Liver (tissue), 9 donors: ENCODE data around the gene TBL2. TPM values are rescaled to one million over a fixed set of nuclear protein-coding genes. Genes with fewer than 3 reads are reported as not detected.

Experiments used
- DNase-seq: peaks from one replicate; pipeline ENCODE4 v3.0.0-alpha.2; 2017; ENCODE audit warnings: low spot score
- H3K27ac ChIP-seq, 2 donors: one replicate each; pipeline ENCODE4 v1.7.0; 2013; ENCODE audit warnings: inconsistent platforms in 2 of 2, low read length in 2 of 2, control low read depth in 1 of 2, low read depth in 1 of 2, mild to moderate bottlenecking in 1 of 2
- H3K27me3 ChIP-seq, 4 donors: one replicate each; pipeline versions ENCODE4 v1.6.1 to v1.7.0; 2013; ENCODE audit warnings: low read length in 3 of 4, inconsistent platforms in 1 of 4, mild to moderate bottlenecking in 1 of 4, moderate library complexity in 1 of 4; ENCODE audit not compliant: control insufficient read depth in 4 of 4, insufficient read depth in 4 of 4
- H3K36me3 ChIP-seq, 4 donors: one replicate each; pipeline versions ENCODE4 v1.6.1 to v1.7.0; 2013; ENCODE audit warnings: low read length in 3 of 4, mild to moderate bottlenecking in 3 of 4, low read depth in 1 of 4, moderate library complexity in 1 of 4; ENCODE audit not compliant: control insufficient read depth in 4 of 4, insufficient read depth in 3 of 4
- H3K4me1 ChIP-seq, 4 donors: one replicate each; pipeline versions ENCODE4 v1.6.1 to v1.7.0; 2013; ENCODE audit warnings: low read length in 3 of 4, mild to moderate bottlenecking in 3 of 4, moderate library complexity in 1 of 4; ENCODE audit not compliant: control insufficient read depth in 4 of 4, insufficient read depth in 4 of 4
- H3K4me3 ChIP-seq, 3 donors: one replicate each; pipeline versions ENCODE4 v1.6.1 to v1.7.0; 2013; ENCODE audit warnings: low read length in 3 of 3, control low read depth in 1 of 3, low read depth in 1 of 3, mild to moderate bottlenecking in 1 of 3
- H3K9ac ChIP-seq, 2 donors: one replicate each; pipeline ENCODE4 v1.7.0; 2013; ENCODE audit warnings: low read length in 2 of 2, mild to moderate bottlenecking in 2 of 2, moderate library complexity in 2 of 2, control low read depth in 1 of 2, low read depth in 1 of 2
- H3K9me3 ChIP-seq, 4 donors: one replicate each; pipeline versions ENCODE4 v1.6.1 to v1.7.0; 2013; ENCODE audit warnings: low read length in 3 of 4; ENCODE audit not compliant: control insufficient read depth in 4 of 4
- ATF3 ChIP-seq: IDR thresholded peaks from 2 replicates; pipeline ENCODE4 v1.6.1; 2016; ENCODE audit warnings: antibody characterized with exemption
- CTCF ChIP-seq: fragments of 150-350 bp; IDR thresholded peaks from 2 replicates; pipeline ENCODE4 v1.5.1; 2017; ENCODE audit warnings: improper control_type of control experiment, low read depth, low read length; ENCODE audit not compliant: missing input control
- EGR1 ChIP-seq, 2 donors: IDR thresholded peaks; 2 replicates each; pipeline ENCODE4 v1.6.1; 2016 to 2018; ENCODE audit warnings: antibody characterized with exemption in 2 of 2, low read depth in 2 of 2
- GABPA ChIP-seq, 2 donors: IDR thresholded peaks in 1 of 2; conservative IDR thresholded peaks in 1 of 2; 2 replicates each; pipeline ENCODE4 v1.6.1; 2016; ENCODE audit warnings: antibody characterized with exemption in 2 of 2, mild to moderate bottlenecking in 1 of 2, moderate library complexity in 1 of 2
- HNF4A ChIP-seq, 2 donors: conservative IDR thresholded peaks; 2 replicates each; pipeline ENCODE4 v1.6.1; 2016; ENCODE audit warnings: antibody characterized with exemption in 2 of 2, mild to moderate bottlenecking in 2 of 2
- HNF4G ChIP-seq: IDR thresholded peaks from 2 replicates; pipeline ENCODE4 v1.6.1; 2016; ENCODE audit warnings: antibody characterized with exemption
- JUND ChIP-seq, 2 donors: IDR thresholded peaks; 2 replicates each; pipeline ENCODE4 v1.6.1; 2016; ENCODE audit warnings: antibody characterized with exemption in 2 of 2
- MAX ChIP-seq: IDR thresholded peaks from 2 replicates; pipeline ENCODE4 v1.6.1; 2016; ENCODE audit warnings: antibody characterized with exemption
- NR2F2 ChIP-seq: IDR thresholded peaks from 2 replicates; pipeline ENCODE4 v1.6.1; 2016; ENCODE audit warnings: antibody characterized with exemption
- RAD21 ChIP-seq, 2 donors: IDR thresholded peaks; 2 replicates each; pipeline ENCODE4 v1.6.1; 2016; ENCODE audit warnings: antibody characterized with exemption in 2 of 2, mild to moderate bottlenecking in 2 of 2
- REST ChIP-seq: IDR thresholded peaks from 2 replicates; pipeline ENCODE4 v1.6.1; 2016; ENCODE audit warnings: antibody characterized with exemption, mild to moderate bottlenecking
- SP1 ChIP-seq: IDR thresholded peaks from 2 replicates; pipeline ENCODE4 v1.6.1; 2018; ENCODE audit warnings: antibody characterized with exemption, mild to moderate bottlenecking
- TAF1 ChIP-seq: conservative IDR thresholded peaks from 2 replicates; pipeline ENCODE4 v1.6.1; 2016; ENCODE audit warnings: antibody characterized with exemption, mild to moderate bottlenecking
- YY1 ChIP-seq: IDR thresholded peaks from 2 replicates; pipeline ENCODE4 v1.6.1; 2016; ENCODE audit warnings: antibody characterized with exemption, mild to moderate bottlenecking
- ZBTB33 ChIP-seq: IDR thresholded peaks from 2 replicates; pipeline ENCODE4 v1.6.1; 2016; ENCODE audit warnings: antibody characterized with exemption
- WGBS: extraction: QIAGEN DNeasy Blood & Tissue Kit; methylation state at CpG from one replicate; pipeline ENCODE4 v1.1.7; 2013; 5-methylcytosine and 5-hydroxymethylcytosine counted together
- polyA plus RNA-seq, 2 donors: library from polyadenylated mRNA; stranded (reverse) in 1 of 2; unstranded in 1 of 2; fragments of 200-250 nt in 1 of 2; fragments of >200 nt in 1 of 2; fragmentation: Nextera tagmentation in 1 of 2; extraction: Ambion mirVana in 1 of 2; gene quantifications; one replicate each; pipeline versions ENCODE4 v1.2.1 to v1.2.3, GENCODE V29; 2013 to 2015
- total RNA-seq, 2 donors: library from RNA; depleted of rRNA; stranded (reverse); fragments of >200 nt; gene quantifications; one replicate each; pipeline ENCODE4 v1.2.3, GENCODE V29; 2014
- donor health status: healthy.
- donor health status: healthy.
- donor health status: healthy.
- donor health status: healthy.
- donor health status: healthy.

Gene TBL2
- total and polyA plus RNA-seq, 4 donors: 10.9 to 36.6 (median 19.0) TPM

- TF ChIP-seq HNF4G: no peak
- no peak for TF ChIP-seq JUND (IDR thresholded peaks at IDR 0.05)
- no peak for TF ChIP-seq EGR1 (IDR thresholded peaks at IDR 0.05; ENCODE audit: low read depth in 2 of 2)
- TF ChIP-seq ZBTB33: no peak
- TF ChIP-seq CTCF: no peak
- TF ChIP-seq ATF3: no peak
- Histone ChIP-seq H3K9ac (no peak overlapping the region), H3K27me3 (no peaks in the 10 kb centered on the region), H3K27ac (no peak overlapping the region), H3K36me3 (peaks cover 14 to 39% (median 24%) of the 10 kb centered on the region in 4 donors), H3K4me3 (no peak overlapping the region), H3K4me1 (peaks cover 0 to 8% (median 0%) of the 10 kb centered on the region in 4 donors), H3K9me3 (no peaks in the 10 kb centered on the region)
- WGBS: 88% methylated on average over 5 of the region's 5 CpGs
- no peak for DNase-seq
Measured at GRCh38 chr7:73569042-73569608, 9.3 kb downstream of the TBL2 start.

GRCh38 chr7:73567846-73568685 is 10.3 kb downstream of the TBL2 start:
- H3K9ac ChIP-seq: no peak overlapping the region
- H3K27me3 ChIP-seq: no peaks in the 10 kb centered on the region
- no peaks in the 10 kb centered on the region for H3K9me3 ChIP-seq
- H3K27ac ChIP-seq: no peak overlapping the region
- TF ChIP-seq YY1: no peak
- no peak for TF ChIP-seq JUND (IDR thresholded peaks at IDR 0.05)
- TF ChIP-seq GABPA (IDR thresholded peaks at IDR 0.05 in 1 of 2, conservative IDR thresholded peaks at IDR 0.05 in 1 of 2): no peak
- no peak for TF ChIP-seq SP1
- no peak for TF ChIP-seq REST
- no peak for TF ChIP-seq MAX
- TF ChIP-seq TAF1: no peak
- no peak for TF ChIP-seq HNF4G
- no peak for TF ChIP-seq NR2F2
- TF ChIP-seq RAD21 (IDR thresholded peaks at IDR 0.05): no peak
- TF ChIP-seq HNF4A (conservative IDR thresholded peaks at IDR 0.05): no peak
- no peak overlapping the region for H3K4me3 ChIP-seq
- no peak for DNase-seq
- H3K36me3 ChIP-seq: peaks cover 13 to 28% (median 17%) of the 10 kb centered on the region in 4 donors
- 86% methylated on average over 12 of the region's 12 CpGs for WGBS
- peaks cover 0 to 8% (median 0%) of the 10 kb centered on the region in 4 donors for H3K4me1 ChIP-seq
